ENCODE data around the gene CILP2.

CILP2 gene

DNA sequence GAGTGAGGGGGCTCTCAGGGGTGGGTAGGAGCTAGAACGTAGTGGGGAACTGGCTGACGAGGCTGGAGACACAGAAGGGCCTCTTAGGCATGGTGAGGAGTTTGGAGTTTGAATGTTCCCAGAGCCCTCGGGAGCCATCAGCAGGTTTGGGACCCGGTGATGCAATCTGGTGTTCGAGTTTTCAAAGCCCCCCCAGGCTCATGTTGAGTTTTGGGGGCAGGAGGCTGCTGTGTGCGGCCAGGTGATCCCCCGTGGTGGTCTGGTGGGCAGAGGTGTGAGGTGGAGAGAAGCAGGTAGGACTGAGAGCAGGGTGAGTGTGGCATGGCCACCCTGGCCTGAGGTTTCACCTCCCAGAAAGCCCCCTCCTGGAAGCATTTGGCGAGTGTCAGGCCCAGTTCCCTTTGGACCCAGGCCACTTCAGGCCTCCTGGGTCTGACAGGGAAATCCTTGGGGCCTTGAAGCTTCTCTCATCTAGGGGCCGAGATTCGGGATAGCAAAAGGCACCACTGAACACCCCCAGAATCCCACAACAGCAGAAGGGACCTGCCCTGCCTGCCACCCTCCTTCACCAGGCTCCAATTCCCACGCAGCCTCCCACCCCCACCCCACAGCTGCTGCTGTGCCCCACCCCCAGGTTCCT, 8.2 kb upstream of the CILP2 start:
- no peak for DNase-seq

DNA sequence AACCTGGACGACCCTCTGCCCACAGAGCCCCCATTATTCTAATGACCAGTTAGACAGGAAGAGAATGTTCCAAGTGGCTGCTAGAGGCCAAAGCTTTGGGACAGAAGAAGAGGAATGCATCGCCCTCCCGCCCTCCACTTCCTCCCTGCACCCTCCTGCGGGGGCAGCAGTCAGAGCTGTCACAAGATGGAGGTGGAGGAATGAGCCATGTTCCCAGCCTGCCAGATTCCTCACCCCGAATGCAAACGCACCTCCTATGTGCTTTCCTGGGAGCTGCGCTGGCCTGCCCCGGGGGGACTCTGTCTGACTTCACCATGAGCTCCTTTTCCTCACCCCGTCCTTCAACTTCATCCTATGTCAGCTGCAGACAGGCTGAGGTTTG, 7.7 kb upstream of the CILP2 start:
- no peak for DNase-seq

DNA sequence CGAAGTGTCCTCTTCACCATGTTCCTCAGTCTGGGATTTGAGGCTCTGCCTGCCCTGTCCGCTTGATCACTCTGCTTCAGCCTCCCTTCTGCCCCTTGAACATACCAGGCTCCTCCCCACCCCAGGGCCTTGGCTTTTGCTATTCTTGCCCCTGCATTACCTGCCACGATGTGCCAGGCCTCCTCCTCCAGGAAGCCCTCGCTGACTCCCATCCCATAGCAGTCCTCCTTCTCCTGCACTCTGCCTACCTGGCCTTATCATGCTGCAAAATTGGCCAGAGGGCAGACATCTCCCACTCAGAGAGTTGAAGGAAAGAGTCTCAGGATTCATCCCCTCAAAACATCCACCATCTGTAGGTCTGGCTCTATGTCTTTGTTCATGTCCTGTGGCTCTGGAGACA, 7.2 kb upstream of the CILP2 start:
- no peak for DNase-seq

DNA sequence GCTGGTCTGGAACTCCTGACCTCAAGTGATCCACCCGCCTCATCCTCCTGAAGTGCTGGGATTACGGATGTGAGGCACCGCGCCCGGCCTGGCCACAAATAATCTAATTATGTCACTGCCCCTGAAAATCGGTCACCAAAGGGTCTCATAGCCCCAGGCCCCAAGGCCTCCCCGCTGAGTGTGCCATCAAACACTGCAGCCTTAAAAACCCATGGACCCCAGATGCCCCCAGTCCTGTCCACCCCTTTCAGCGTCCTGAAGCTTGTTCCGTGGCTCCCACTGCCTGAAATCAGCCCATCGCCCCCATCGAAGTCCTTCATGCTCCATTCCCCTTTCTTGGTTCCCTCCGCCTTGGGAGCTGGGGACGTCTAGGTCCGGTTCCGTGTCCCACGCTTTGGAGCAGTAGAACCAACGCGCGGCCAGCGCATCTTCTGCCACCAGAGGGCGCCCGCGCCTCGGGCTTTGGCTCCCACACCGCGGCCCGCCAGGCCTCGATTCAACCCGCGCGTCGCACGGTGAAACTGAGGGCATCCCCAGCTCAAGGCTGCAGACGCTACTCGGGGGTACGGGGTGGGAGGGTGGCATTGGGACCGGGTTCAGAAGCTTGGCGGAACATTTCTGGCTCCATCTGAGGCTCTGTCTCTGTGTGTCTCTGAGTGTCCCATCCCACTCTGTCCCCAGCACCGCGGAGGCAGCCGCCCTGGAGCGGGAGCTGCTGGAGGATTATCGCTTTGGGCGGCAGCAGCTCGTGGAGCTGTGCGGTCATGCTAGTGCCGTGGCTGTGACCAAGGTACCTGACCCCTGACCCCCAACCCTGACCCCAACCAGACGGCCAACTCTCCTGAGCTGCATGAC, 5.9 kb upstream of the CILP2 start:
- peak; percentile 88 for DNase-seq

DNA sequence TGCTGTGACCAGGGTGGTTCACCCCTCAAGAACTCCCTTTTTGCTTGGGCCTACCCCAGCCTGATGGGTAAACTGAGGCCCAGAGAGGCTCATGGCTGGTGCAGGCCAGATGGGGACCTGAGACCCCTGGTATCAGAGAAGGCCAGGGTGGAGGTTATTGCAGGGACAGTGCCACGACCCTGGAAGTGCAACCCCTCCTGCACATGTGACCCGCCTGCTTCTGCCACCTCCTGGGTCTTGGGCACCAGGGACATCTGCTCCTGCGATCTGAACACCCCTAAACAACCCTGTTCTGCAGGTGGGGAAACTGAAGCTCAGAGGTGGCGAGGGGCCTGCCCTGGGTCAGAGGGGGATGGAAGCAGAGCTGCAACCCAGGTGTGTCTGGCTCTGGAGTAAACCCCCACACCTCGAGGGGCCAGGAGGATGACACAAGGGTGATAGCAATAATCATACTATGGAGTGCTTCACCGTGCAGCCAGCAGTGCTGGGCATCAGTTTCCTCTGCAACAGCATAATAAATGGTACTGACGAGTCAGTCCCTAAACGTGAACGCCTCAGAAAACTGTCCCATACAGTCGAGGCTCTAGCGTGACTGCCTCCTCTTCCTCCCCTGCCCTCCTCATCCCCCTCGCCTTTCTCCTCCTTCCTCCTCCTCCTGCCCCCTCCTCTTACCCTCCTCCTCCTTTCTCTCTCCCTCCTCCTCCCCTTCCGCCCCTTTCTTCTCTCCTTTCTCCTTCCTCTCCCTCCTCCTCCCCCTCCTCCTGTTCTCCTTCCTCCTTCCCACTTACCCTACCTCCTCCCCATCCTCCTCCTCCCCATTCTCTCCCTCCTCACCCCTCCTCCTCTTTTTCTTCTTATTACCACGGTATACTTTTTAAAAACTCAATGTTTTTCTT, 5.0 kb upstream of the CILP2 start:
- no peak for DNase-seq

DNA sequence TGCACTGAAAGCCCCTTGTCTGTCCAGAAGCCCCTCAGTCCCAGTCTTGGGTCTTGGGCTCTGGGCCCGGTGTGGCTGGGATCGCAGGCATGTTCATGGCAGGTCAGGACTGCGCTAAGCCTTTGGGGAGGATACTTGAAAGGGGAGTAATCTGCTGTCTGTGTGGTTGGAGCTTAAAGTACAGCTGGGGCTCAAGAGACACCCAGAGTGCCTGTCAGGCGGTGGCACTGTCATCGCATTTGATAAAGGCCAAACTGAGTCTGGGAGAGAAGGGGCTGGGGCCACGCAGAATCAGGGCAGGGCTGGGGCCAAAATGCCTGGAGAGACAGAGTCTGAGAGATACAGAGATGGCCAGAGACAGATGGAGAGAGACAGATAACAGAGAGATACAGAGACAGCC, 4.2 kb upstream of the CILP2 start:
- DNase-seq: no peak

DNA sequence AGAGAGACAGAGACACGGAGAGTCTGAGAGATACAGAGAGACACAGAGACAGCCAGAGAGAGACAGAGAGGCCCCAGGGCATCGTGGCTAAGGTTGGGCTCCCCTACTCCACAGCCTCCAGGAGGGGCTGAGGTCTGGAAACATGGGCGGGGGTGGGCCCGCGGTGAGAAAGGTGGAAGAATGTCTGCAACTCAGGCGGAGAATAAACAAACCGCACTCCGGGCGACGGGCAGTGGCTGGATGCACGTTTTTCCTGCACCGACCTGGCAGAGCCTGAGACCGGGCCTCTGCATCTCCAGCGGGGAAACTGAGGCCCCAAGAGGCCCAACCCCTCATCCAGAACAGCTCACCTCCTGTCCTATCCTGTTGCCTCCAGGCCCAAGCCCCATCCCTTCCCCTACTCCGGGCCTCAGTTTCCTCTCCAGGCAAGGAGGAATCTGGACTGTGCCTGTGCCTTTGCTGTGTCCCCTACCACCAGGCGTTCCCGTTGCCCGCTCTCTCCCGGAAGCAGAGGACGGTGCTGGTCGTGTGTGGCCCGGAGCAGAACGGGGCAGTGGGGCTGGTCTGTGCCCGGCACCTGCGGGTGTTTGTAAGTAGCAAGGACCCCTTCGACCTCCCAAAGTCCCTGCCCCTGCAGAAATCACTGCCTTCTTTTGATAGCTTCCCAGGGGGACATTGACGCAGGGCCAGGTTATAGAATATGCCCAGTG, 3.4 kb upstream of the CILP2 start:
- no peak for DNase-seq

DNA sequence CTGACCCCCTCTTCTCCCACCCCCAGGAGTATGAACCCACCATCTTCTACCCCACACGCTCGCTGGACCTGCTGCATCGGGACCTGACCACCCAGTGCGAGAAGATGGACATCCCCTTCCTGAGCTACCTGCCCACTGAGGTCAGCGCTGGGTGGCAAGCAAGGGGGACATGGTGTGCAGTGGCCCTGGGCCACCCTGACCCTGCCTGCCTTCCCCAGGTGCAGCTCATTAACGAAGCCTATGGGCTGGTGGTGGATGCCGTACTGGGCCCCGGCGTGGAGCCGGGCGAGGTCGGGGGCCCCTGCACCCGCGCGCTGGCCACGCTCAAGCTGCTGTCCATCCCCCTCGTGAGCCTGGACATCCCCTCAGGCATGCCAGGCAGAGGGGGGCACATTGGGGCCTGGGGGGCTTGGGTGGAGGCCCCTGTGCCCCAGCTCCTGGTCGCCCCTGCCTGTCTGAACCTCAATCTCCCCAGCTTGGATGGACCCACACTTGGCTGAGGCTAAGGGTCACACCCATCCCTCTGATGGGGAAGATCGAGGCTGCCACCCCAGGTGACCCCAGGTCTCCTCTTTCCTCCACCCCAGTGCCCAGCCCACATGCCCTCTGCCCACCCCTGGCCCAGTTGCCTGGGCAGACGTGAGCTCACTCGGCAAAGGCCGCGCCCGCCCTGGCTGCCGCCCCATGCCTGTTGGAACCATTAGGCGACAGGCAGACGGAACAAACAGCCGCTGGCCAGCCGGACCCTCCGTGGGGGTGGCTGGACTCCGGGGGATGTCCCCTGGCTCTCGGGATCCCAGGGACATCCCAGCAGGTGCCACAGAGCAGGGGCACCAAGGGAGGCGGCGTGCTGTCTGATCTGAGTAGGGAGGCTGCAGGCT, 2.5 kb upstream of the CILP2 start:
- no peak for DNase-seq

DNA sequence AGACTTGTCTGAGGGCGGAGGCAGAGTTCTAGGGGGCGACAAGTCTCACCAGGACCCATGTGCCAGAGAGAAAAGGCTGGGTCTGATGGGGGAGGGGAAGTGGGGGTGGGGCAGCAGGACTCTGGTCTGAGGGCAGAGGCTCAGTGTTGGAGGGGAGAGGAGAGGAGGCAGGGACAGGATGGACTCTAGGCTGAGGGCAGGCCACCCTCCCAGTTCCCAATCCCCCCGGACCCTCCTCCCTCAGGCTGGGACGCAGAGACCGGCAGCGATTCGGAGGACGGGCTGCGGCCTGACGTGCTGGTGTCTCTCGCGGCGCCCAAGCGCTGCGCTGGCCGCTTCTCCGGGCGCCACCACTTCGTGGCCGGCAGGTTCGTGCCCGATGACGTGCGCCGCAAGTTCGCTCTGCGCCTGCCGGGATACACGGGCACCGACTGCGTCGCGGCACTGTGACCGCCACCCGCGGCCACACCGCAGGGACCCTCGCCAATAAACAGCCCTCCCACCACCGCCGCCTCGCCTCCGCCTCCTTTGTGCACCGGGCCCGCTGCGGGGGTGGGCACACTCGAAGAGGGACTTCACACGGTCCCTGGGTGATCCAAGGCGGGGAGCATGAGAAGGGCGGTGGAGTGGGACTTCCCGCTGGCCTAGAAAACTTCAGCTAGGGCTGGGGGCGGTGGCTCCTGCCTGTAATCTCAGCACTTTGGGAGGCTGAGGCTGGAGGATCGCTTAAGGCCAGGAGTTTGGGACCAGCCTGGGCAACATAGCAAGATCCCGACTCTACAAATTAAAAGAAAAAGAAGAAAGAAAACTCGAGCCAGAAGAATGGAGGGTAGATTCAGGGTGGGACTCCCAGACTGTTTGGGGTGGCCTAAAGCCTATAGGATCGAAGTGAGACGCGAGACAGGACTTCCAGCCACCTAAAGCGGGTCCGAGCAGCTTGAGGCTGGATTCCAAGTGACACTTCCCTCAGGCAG, 703 bp upstream of the CILP2 start:
- no peak for DNase-seq

DNA sequence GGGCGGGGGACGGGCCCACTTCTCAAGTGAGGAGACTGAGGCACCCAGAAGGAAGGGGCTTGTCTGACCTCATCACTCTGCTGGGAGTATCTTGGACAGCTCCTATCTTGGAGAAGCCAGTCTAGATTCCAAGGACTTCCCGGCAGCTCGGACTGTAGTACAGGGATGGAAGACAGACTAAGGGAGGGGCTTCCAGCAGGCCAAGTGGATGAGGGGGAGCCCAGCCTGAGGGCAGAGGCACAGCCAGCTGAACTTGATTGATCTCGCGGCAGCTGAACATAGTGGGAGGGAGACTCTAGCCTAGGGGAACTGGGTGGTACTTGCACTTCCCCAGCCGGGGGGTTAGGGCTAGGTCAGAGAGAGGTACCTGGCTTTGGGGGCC, 711 bp downstream of the CILP2 start:
- no peak for DNase-seq

DNA sequence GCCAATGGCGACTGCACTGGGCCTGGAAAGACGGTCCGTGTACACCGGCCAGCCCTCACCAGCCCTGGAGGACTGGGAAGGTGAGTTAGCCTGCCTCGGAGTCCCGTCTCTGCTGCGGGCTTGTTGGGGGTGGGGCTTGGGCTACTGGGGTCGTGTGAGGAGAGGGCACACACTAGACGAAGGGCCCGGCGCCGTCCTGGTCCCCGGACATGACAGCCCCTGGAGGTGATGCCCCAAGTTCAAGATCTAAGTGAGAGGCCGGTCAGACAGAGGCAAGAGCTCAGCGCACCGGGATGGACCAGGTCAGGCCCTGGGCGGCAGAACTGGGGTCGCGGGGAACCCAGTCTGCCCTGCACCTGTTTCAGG, 1.6 kb downstream of the CILP2 start:
- DNase-seq: no peak

DNA sequence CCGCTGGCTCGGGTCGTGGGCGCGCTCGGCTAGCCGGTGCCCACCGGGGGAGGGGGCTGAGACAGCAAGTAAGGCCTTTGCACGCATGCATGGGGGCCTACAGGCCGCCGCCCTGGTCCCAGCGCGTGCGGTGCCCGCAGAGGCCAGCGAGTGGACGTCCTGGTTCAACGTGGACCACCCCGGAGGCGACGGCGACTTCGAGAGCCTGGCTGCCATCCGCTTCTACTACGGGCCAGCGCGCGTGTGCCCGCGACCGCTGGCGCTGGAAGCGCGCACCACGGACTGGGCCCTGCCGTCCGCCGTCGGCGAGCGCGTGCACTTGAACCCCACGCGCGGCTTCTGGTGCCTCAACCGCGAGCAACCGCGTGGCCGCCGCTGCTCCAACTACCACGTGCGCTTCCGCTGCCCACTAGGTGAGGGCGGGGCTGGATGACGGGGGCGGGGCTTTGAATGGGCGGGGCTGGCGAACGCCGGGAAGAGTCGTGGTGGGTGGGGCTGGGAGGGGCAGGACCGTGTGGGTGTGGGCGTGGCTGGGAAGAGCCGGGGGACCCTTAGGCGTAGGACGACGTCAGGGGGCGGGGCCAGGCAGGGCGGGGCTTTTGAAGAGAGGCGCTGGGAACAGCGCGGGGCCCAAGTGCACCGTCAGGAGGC, 2.1 kb downstream of the CILP2 start:
- peak; percentile 58 for DNase-seq

DNA sequence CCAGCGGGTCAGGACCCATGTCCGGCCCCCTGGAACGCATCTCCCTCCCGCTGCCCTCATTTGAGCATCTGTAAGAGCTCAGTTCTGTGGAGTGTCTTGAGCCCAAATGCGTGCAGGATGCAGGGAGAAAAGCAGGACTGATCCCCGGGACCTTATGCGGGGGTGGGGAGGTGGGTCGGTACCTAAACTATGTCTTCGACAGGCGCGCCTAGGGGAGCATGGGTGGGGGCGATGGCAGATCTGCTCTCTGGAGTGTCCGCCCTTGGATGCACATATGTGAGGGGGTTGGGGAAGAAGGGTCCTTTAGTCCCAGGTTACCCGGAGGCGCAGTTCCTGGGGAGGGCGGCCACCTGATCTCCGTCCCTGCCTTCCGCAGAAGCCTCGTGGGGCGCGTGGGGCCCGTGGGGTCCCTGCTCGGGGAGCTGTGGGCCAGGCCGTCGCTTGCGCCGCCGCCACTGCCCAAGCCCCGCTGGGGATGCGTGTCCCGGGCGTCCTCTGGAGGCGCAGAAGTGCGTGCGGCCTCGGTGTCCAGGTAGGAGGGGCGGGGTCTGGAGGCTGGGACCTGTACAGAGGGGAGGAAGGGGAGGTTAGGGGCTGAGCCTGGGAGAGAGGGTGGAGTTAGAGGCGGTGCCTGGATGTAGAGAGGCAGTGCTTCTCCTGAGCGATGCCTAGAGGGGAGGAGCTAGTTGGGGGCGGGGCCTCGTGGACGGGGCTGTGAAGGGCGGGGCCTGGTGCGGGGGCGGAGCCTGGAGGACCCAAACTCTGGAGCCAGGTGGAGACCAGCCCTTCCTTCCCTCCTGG, 2.9 kb downstream of the CILP2 start:
- DNase-seq: peak; percentile 78

DNA sequence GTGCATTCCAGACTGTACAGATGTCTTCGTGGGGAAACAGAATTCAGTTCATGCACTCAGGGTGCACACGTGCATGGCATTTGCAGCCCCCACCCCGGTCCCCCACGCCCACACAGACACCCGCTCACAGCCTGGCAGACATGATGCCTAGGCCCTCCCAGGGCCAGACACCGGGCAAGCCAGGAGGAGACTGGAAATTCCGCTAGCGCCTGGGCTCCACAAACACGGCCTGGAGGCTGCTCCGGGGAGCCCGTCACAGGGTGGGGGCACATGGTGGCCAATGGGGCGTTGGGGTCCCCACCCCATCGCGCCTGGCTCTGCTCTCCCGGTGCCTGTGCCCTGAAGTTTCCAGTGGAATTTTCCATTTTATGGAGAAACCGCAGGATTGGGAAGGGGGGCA, 3.6 kb downstream of the CILP2 start:
- no peak for DNase-seq

DNA sequence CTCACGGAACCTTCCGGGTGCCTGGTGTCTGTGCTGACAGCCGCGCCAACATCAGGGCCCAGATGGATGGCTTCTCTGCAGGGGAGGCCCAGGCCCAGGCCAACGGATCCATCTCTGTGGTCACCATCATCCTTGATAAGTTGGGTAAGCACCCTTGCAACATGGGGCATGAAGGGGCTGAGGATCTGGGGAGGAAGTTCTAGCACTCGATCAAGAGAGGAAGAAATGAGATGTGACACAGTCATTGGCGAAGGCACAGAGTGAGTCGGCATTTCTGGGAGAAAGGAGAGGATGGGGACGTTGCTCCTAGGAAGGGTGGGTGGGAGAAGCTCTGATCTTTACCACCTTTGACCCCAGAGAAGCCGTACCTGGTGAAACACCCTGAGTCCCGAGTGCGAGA, 4.4 kb downstream of the CILP2 start:
- no peak for DNase-seq

DNA sequence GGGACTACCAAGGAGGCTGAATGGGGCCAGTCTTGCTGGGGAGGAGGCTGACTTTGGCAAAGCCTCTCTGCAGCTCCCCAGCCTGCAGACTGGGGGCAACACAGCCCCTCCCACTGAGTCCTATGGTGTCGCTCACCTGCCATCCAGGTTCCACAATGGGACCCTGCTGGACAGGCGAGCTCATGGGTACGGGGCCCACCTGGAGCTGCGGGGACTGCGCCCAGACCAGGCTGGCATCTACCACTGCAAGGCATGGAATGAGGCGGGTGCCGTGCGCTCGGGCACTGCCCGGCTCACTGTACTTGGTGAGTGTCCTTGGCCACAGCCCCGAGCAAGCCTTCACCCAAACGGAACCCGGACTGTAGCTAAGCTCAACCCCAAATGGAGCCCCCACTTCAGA, 5.0 kb downstream of the CILP2 start:
- no peak for DNase-seq

DNA sequence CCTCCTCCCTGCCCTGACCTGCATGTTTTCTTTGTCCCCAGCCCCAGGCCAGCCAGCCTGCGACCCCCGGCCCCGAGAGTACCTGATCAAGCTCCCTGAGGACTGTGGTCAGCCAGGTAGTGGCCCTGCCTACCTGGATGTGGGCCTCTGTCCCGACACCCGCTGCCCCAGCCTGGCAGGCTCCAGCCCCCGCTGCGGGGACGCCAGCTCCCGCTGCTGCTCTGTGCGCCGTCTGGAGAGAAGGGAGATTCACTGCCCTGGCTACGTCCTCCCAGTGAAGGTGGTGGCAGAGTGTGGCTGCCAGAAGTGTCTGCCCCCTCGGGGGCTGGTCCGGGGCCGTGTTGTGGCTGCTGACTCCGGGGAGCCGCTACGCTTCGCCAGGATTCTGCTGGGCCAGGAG, 5.6 kb downstream of the CILP2 start:
- no peak for DNase-seq

DNA sequence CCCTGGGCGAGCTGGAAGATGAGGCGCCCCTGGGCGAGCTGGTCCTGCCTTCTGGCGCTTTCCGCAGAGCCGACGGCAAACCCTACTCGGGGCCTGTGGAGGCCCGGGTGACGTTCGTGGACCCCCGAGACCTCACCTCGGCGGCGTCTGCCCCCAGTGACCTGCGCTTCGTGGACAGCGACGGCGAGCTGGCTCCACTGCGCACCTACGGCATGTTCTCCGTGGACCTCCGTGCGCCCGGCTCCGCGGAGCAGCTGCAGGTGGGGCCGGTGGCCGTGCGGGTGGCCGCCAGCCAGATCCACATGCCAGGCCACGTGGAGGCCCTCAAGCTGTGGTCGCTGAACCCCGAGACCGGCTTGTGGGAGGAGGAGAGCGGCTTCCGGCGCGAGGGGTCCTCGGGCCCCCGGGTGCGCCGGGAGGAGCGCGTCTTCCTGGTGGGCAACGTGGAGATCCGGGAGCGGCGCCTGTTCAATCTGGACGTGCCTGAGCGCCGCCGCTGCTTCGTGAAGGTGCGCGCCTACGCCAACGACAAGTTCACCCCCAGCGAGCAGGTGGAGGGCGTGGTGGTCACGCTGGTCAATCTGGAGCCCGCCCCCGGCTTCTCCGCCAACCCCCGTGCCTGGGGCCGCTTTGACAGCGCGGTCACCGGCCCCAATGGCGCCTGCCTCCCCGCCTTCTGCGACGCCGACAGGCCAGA, 6.3 kb downstream of the CILP2 start:
- DNase-seq: no peak
